Natural killer cell (primary cell): ENCODE measurements around the gene INPP4B. TPM values are rescaled to one million over a fixed set of nuclear protein-coding genes. Genes with fewer than 3 reads are reported as not detected.

ENCODE experiments used
- ATAC-seq, 3 donors: fragments of 150-1000 bp in 2 of 3; fragments of 200-7000 bp in 1 of 3; cut with Tn5 transposase; 1 replicate in 1 of 3; 2 replicates in 2 of 3; pipeline ENCODE4 v1.10.0; 2021; ENCODE audit warnings: mild to moderate bottlenecking in 2 of 3, moderate library complexity in 2 of 3
- DNase-seq, 2 donors: peaks; one replicate each; pipeline versions ENCODE4 v3.0.0 to v3.0.0-alpha.2; 2013 to 2021; ENCODE audit warnings: mixed read lengths in 1 of 2
- H3K27ac ChIP-seq: one replicate; pipeline ENCODE4 v1.5.1; 2013; ENCODE audit warnings: mild to moderate bottlenecking, low read length
- H3K27me3 ChIP-seq: one replicate; pipeline ENCODE4 v1.6.1; 2013; ENCODE audit warnings: low read length; ENCODE audit not compliant: control insufficient read depth, insufficient read depth
- H3K36me3 ChIP-seq: one replicate; pipeline ENCODE4 v1.6.1; 2013; ENCODE audit warnings: low read length; ENCODE audit not compliant: control insufficient read depth, insufficient read depth
- H3K4me1 ChIP-seq: one replicate; pipeline ENCODE4 v1.6.1; 2013; ENCODE audit warnings: low read length; ENCODE audit not compliant: control insufficient read depth, insufficient read depth
- H3K4me3 ChIP-seq: one replicate; pipeline ENCODE4 v1.5.1; 2013; ENCODE audit warnings: low read length
- H3K9me3 ChIP-seq: one replicate; pipeline ENCODE4 v1.6.1; 2013; ENCODE audit warnings: low read length; ENCODE audit not compliant: control insufficient read depth, insufficient read depth
- H3K27ac Mint-ChIP-seq, 2 donors: one replicate each; pipeline ENCODE4 v1.8.0; 2022; ENCODE audit warnings: mild to moderate bottlenecking in 2 of 2, mixed read lengths in 2 of 2, moderate library complexity in 1 of 2
- H3K27me3 Mint-ChIP-seq, 2 donors: one replicate each; pipeline ENCODE4 v1.8.0; 2022; ENCODE audit warnings: low read depth in 2 of 2, mixed read lengths in 2 of 2
- H3K36me3 Mint-ChIP-seq: one replicate; pipeline ENCODE4 v1.8.0; 2022; ENCODE audit warnings: mixed read lengths
- H3K4me1 Mint-ChIP-seq, 2 donors: one replicate each; pipeline ENCODE4 v1.8.0; 2022; ENCODE audit warnings: mixed read lengths in 2 of 2
- H3K4me3 Mint-ChIP-seq: one replicate; pipeline ENCODE4 v1.8.0; 2022; ENCODE audit warnings: mild to moderate bottlenecking, moderate library complexity, mixed read lengths
- H3K9me3 Mint-ChIP-seq, 2 donors: one replicate each; pipeline ENCODE4 v1.8.0; 2022; ENCODE audit warnings: mixed read lengths in 2 of 2
- CTCF ChIP-seq: fragments of 200-600 bp; IDR thresholded peaks from one replicate; pipeline ENCODE4 v1.8.0; 2022; ENCODE audit warnings: antibody characterized with exemption
- WGBS: methylation state at CpG from one replicate; pipeline ENCODE4 v1.1.7; 2013; ENCODE audit warnings: missing lambda C conversion rate; ENCODE audit not compliant: insufficient coverage; 5-methylcytosine and 5-hydroxymethylcytosine counted together
- intact Hi-C: fragments of 100-400 bp; cut with micrococcal nuclease; formaldehyde crosslinking; loops from one replicate; pipeline ENCODE4 v1.14.2; 2022
- total RNA-seq, 4 donors: library from RNA; stranded (reverse); fragments of 120-200 nt in 1 of 4; gene quantifications; one replicate each; pipeline versions ENCODE4 v1.2.3 to v1.2.4, GENCODE V29; 2013 to 2022

Gene INPP4B
- total RNA-seq, 3 donors from 2014 or later (not counting 1 experiment from before 2014, with no cell fraction given): 2.4 to 6.2 (median 4.5) TPM

- Mint-ChIP-seq H3K4me1 (no peaks in the 10 kb centered on the region), H3K36me3 (peaks cover 8% of the 10 kb centered on the region), H3K27me3 (peaks cover 0 to 5% of the 10 kb centered on the region in 2 donors), H3K4me3 (no peak overlapping the region), H3K27ac (no peak overlapping the region), H3K9me3 (peaks cover 4 to 6% of the 10 kb centered on the region in 2 donors)
- Histone ChIP-seq H3K36me3 (no peaks in the 10 kb centered on the region), H3K27ac (no peak overlapping the region), H3K4me1 (no peaks in the 10 kb centered on the region), H3K27me3 (no peaks in the 10 kb centered on the region), H3K4me3 (no peak overlapping the region), H3K9me3 (no peaks in the 10 kb centered on the region)
- intact Hi-C loops: no loop called here
- no peak for DNase-seq
- no peak for ATAC-seq
- 93% methylated on average over 4 of the region's 4 CpGs for WGBS
- TF ChIP-seq CTCF: no peak
These were observed 19.4 kb downstream of the INPP4B start for GRCh38 chr4:142826503-142827241.

DNA sequence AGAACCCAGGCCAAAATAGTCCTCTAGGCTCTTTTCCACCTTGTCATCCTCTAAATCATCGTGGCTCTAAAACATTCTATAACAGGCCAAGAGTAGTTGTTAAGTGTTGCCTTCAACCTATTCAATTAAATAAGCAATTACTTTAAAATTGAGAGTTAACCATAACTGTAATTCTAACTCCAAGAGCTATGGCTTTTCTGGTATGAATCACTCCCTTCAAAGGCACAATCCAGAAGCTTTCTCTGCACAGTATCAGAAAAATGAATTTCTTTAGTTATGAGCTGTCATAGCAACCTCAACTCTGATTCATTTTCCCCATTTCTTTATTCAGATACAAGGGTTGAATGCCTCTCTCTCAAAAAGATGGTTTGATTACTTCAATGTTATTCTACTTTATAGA lies 21.7 kb downstream of the INPP4B start:
- Mint-ChIP-seq H3K27me3 (peaks cover 0 to 2% of the 10 kb centered on the region in 2 donors), H3K9me3 (peaks cover 6 to 7% of the 10 kb centered on the region in 2 donors), H3K36me3 (peaks cover 8% of the 10 kb centered on the region), H3K27ac (no peak overlapping the region), H3K4me3 (no peak overlapping the region), H3K4me1 (no peaks in the 10 kb centered on the region)
- Histone ChIP-seq H3K4me1 (no peaks in the 10 kb centered on the region), H3K4me3 (no peak overlapping the region), H3K36me3 (no peaks in the 10 kb centered on the region), H3K27me3 (no peaks in the 10 kb centered on the region), H3K9me3 (no peaks in the 10 kb centered on the region), H3K27ac (no peak overlapping the region)
- WGBS: 80% methylated on average over 1 of the region's 1 CpG
- DNase-seq: no peak
- intact Hi-C loops: no loop called here
- no peak for TF ChIP-seq CTCF
- no peak for ATAC-seq

DNA sequence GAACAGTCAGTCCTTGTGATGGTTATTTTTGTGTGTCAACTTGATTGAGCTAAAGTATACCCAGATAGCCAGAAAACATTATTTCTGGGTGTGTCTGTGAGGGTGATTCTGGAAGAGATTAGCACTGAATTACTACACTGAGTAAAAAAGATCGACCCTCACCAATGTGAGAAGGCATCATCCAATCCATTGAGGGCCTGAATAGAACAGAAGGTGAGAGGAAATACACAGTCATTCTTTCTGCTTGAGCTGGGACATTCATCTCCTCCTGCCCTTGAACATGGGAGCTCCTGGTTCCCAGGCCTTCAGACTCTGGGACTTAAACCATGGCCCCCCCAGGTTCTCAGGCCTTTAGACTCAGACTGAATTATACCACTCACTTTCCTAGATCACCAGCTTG lies 22.3 kb downstream of the INPP4B start:
- intact Hi-C loops: no loop called here
- Mint-ChIP-seq H3K4me1 (no peaks in the 10 kb centered on the region), H3K9me3 (peaks cover 4 to 6% of the 10 kb centered on the region in 2 donors), H3K27me3 (peaks cover 0 to 2% of the 10 kb centered on the region in 2 donors), H3K4me3 (no peak overlapping the region), H3K27ac (no peak overlapping the region), H3K36me3 (peaks cover 8% of the 10 kb centered on the region)
- Histone ChIP-seq H3K27ac (no peak overlapping the region), H3K27me3 (no peaks in the 10 kb centered on the region), H3K36me3 (no peaks in the 10 kb centered on the region), H3K4me1 (no peaks in the 10 kb centered on the region), H3K4me3 (no peak overlapping the region), H3K9me3 (no peaks in the 10 kb centered on the region)
- DNase-seq: no peak
- ATAC-seq: no peak
- TF ChIP-seq CTCF: no peak
- 100% methylated on average over 1 of the region's 1 CpG for WGBS

- ATAC-seq: no peak
- H3K4me3 ChIP-seq: no peak overlapping the region
- H3K27me3 ChIP-seq: no peaks in the 10 kb centered on the region
- H3K4me1 Mint-ChIP-seq: peaks cover 0 to 8% of the 10 kb centered on the region in 2 donors
- no peaks in the 10 kb centered on the region for H3K9me3 ChIP-seq
- DNase-seq: no peak
- no peaks in the 10 kb centered on the region for H3K4me1 ChIP-seq
- peaks cover 0 to 3% of the 10 kb centered on the region in 2 donors for H3K9me3 Mint-ChIP-seq
- H3K27ac Mint-ChIP-seq: no peak overlapping the region
- no peak overlapping the region for H3K4me3 Mint-ChIP-seq
- 89% methylated on average over 4 of the region's 4 CpGs for WGBS
- no peaks in the 10 kb centered on the region for H3K27me3 Mint-ChIP-seq
- H3K27ac ChIP-seq: no peak overlapping the region
- TF ChIP-seq CTCF: no peak
- no peaks in the 10 kb centered on the region for H3K36me3 Mint-ChIP-seq
- intact Hi-C loops: no loop called here
- no peaks in the 10 kb centered on the region for H3K36me3 ChIP-seq
These were observed 27.6 kb downstream of the INPP4B start for GRCh38 chr4:142818476-142818875.
